Right lobe of liver (tissue), 4 donors: Measurements from ENCODE around the gene CFH.

Experiments
- CTCF ChIP-seq, 4 donors: fragments of 200-600 bp in 3 of 4; fragments of 450-650 bp in 1 of 4; IDR thresholded peaks; one replicate each; pipeline versions ENCODE4 v1.5.1 to v1.8.0; 2016 to 2022; ENCODE audit warnings: antibody characterized with exemption in 4 of 4, mild to moderate bottlenecking in 2 of 4
- POLR2A ChIP-seq: fragments of 450-650 bp; IDR thresholded peaks from one replicate; pipeline ENCODE4 v1.6.1; 2017; ENCODE audit warnings: antibody characterized with exemption, mild to moderate bottlenecking
- donor health status: DM: no; HTN: no; CAD: no.
- donor health status: DM: no; HTN: no; CAD: no.
- donor health status: DM: no; HTN: yes; CAD: no.

DNA sequence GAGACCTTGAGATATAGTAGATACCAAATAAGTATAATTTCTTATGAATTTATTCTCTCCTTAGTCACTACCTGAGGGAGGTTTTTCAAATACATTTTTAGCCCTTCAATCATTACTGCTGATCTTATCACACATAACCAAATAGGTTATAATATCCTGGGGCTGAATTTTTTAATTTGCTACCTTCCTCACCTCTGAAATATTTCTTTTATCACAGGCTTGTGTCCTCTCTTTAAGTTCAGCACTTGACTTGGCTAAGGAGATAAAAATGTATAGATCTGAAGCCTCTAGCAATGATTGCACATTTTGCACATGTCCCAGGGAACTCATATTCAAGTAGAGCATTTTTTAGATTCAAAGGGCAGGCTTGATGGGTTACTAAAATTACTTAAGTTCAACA, 23.1 kb downstream of the CFH start:
- TF ChIP-seq CTCF (IDR thresholded peaks at IDR 0.05) (no peak), POLR2A (no peak)
